Esophagus (tissue), 2 donors: ENCODE measurements around the gene SOX18. TPM values are rescaled to one million over a fixed set of nuclear protein-coding genes. Genes with fewer than 3 reads are reported as not detected.

Experiments used
- H3K27ac ChIP-seq, 2 donors: one replicate each; pipeline ENCODE4 v1.5.1; 2013; ENCODE audit warnings: low read depth in 2 of 2, mild to moderate bottlenecking in 2 of 2, inconsistent platforms in 1 of 2, low read length in 1 of 2, moderate library complexity in 1 of 2
- H3K27me3 ChIP-seq, 2 donors: one replicate each; pipeline ENCODE4 v1.6.1; 2013; ENCODE audit warnings: low read length in 2 of 2, control low read depth in 1 of 2, mild to moderate bottlenecking in 1 of 2; ENCODE audit not compliant: insufficient read depth in 2 of 2, control insufficient read depth in 1 of 2
- H3K36me3 ChIP-seq, 2 donors: one replicate each; pipeline ENCODE4 v1.6.1; 2013; ENCODE audit warnings: low read length in 1 of 2; ENCODE audit not compliant: control insufficient read depth in 2 of 2, insufficient read depth in 2 of 2
- H3K4me1 ChIP-seq, 2 donors: one replicate each; pipeline ENCODE4 v1.6.1; 2013; ENCODE audit warnings: low read length in 1 of 2; ENCODE audit not compliant: control insufficient read depth in 2 of 2, insufficient read depth in 2 of 2
- H3K4me3 ChIP-seq, 2 donors: one replicate each; pipeline ENCODE4 v1.5.1; 2013; ENCODE audit warnings: low read length in 2 of 2, mild to moderate bottlenecking in 2 of 2, low read depth in 1 of 2, moderate library complexity in 1 of 2
- H3K9me3 ChIP-seq, 2 donors: one replicate each; pipeline ENCODE4 v1.6.1; 2013; ENCODE audit warnings: mild to moderate bottlenecking in 2 of 2, low read depth in 1 of 2, low read length in 1 of 2, moderate library complexity in 1 of 2; ENCODE audit not compliant: control insufficient read depth in 2 of 2, insufficient read depth in 1 of 2
- WGBS, 2 donors: extraction: QIAGEN DNeasy Blood & Tissue Kit; methylation state at CpG; one replicate each; pipeline ENCODE4 v1.1.7; 2013; 5-methylcytosine and 5-hydroxymethylcytosine counted together
- polyA plus RNA-seq, 2 donors: library from polyadenylated mRNA; stranded (reverse); fragments of 200-250 nt; gene quantifications; one replicate each; pipeline ENCODE4 v1.2.3, GENCODE V29; 2013
- donor health status: healthy with polysubstance abuse.
- donor health status: Bipolar disorder and iron deficiency.

SOX18 gene
- polyA plus RNA-seq, 2 donors: 3.1 to 7.5 TPM

DNA sequence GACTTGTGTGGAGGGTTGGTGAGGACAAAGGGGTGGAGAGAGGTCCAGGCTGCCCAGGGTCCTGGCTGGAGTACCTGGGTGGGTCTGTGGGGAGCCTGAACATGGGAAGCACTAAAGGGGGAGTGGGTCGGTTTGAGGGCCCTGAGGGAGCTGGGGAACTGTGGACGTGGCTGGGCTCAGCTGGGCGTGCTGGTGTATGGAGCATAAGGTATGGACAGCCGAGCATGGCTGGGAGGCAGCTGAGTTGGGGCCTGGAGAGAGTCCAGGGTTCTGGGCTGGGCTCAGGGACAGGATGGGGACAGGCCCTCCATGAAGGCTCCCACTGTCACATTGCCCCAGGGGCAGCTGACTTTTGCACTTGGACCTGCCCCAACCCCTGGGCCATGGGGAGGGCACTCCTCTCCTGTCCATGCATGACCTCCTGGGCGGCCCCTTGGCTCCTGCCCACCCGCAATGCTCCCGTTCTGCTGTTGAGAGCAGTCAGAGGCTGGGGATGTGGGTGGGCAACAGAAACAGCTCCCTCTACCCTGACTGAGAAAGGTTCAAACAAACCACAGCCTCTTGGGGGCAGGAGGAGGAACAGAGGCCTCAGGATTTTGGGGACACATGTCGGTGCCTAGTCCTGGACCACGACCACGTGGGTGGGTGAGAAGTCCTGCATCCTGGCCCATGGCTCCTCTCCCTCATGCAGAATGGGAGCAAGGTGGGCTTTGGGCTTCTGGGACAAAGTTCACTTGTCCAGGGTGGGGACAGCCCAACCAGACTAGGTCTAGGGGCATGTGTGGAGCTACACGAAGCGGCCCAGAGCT, 9.0 kb downstream of the SOX18 start:
- Histone ChIP-seq H3K27me3 (no peaks in the 10 kb centered on the region), H3K9me3 (no peaks in the 10 kb centered on the region), H3K4me1 (peaks cover 11 to 17% of the 10 kb centered on the region in 2 donors), H3K27ac (no peak overlapping the region), H3K36me3 (no peaks in the 10 kb centered on the region), H3K4me3 (no peak overlapping the region)
- WGBS, 2 donors: 63 to 70% methylated on average over 12 of the region's 12 CpGs

DNA sequence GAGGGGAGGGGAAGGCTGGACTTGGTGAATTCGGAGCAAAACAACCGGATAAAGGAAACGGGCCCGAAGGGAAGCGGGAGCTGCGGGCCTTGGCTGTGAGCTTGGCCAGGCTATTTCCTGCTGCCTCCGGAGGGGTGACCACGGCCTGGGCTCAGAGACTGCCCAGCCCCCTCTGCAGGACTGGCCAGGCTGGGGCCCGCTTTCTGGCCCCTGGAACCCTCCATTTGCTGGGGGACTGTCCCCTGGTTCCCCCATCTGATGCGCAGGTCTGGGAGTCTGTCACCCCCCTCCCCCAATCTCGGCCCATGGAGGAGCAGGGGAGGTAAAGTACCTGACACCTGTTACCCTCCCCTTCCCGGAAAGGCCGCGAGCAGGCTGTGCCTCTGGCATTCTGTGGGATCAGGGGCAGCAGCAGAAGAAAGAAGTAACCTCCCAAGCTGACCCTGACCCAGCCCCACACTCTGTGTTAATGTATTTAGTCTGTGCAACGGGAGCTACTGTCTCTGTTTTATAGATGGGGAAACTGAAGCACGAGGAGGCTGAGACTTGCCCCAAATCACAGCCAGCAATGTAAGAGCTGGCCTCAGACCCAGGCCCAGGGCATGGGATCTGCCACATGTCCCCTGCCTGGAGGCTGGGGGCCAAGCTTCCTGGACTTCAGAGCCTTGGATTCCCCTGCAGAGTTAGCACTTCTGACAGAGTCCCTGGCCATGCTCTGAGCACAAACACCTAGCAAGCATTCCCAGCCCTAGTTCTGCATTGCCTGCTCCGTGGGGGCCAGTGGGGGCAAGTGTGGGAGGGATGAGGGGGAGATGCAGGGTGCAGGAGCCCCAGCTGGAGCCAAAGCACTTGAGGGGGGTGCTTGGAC, 9.9 kb downstream of the SOX18 start:
- no peaks in the 10 kb centered on the region for H3K27me3 ChIP-seq
- no peak overlapping the region for H3K27ac ChIP-seq
- peak overlapping the region; percentile 48 to 59 for H3K4me3 ChIP-seq
- 14 to 17% methylated on average over 17 of the region's 17 CpGs for WGBS, 2 donors
- peaks cover 8 to 10% of the 10 kb centered on the region in 2 donors for H3K4me1 ChIP-seq
- H3K36me3 ChIP-seq: peaks cover 0 to 4% of the 10 kb centered on the region in 2 donors
- no peaks in the 10 kb centered on the region for H3K9me3 ChIP-seq

DNA sequence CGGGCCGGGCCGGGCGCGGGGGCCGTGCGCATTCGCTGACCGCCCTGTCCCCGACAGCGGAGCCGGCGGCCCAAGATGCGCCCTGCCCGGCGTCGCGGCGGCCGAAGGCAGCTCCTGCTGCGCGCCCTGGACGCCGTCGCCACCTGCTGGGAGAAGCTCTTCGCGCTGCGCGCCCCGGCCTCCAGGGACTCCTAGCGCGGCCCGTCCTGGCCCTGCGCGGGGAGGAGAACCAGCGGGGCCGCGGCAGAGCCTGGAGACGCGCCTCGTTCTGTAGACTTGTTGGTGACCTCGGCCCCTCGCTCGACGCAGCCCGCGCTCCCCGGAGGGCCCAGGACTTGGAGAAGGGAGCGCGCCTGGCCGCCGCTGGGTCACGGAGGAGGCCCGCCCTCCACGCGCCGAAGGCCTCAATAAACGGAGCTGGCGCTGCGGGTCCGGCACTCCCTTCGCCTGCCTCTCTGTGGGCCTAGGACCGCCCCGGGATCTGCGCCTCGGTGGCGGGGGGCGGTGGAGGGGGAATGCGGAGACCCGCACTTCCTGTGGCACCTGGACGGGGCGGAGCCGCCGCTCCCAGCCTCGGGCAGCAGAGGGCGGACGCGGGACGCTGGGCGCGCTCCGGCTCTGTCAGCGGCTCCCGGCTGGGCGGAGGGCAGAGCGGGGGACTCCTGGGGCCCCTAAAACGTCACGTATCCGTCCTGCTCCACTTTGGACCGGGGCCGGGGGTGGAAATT, 10.7 kb downstream of the SOX18 start:
- Histone ChIP-seq H3K4me1 (peaks cover 8 to 9% of the 10 kb centered on the region in 2 donors), H3K4me3 (peak overlapping the region; percentile 48 to 59), H3K27ac (peak overlapping the region; percentile 50 to 81), H3K27me3 (no peaks in the 10 kb centered on the region), H3K9me3 (no peaks in the 10 kb centered on the region), H3K36me3 (peaks cover 0 to 9% of the 10 kb centered on the region in 2 donors)
- 0 to 1% methylated on average over 83 to 91 of the region's 91 CpGs for WGBS, 2 donors

DNA sequence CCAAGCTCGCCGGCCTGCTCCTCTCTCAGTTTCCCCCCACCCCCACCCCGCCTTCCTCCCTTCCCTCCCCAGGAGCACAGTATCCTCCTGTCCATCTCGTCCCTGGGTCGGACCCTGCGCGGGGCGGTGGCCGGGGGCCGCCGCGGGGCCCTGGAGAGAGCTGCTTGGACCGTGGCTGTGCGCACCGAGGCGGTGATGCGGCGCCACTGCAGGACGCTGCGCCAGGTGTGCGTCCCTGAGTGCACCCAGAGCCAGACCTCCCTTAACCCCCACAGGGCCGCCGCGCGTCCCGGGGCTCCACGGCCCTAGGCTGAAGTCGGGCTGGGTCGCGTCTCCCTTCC, 11.2 kb downstream of the SOX18 start:
- H3K27me3 ChIP-seq: no peaks in the 10 kb centered on the region

DNA sequence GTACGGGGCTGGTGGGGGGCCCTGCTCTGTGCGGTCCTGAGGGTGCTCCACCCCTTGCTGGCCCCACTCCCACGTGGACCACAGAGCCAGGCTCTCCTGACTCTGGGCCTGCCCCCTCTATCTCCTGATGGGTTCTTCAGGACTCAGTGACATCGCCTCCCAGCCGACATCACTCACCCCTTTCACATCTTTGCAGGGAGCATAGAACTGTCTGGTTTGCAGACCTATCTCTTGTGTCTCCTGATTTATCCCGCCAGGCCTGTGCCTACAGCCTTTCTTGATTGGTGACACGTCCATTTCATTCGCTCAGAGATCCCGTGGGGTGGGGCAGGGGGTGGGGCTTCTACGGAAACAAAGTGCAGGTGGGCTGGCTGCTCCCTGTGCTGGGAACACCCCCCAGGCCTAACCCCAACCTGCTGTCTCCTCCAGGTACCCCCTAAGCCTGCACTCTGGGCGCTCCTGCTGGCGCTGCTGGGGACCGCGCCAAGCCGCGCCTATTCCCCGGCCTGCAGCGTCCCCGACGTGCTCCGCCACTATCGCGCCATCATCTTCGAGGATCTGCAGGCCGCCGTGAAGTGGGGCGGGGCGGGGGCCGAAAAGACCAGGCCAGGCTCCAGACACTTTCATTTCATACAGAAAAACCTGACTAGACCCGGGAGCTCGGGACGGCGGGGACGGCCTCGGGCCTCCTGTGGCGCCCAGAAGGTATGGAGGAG, 11.8 kb downstream of the SOX18 start:
- Histone ChIP-seq H3K27ac (no peak overlapping the region), H3K4me1 (peaks cover 8 to 9% of the 10 kb centered on the region in 2 donors), H3K9me3 (no peaks in the 10 kb centered on the region), H3K4me3 (peak overlapping the region in 1 of 2 donors; percentile 48), H3K36me3 (peaks cover 0 to 17% of the 10 kb centered on the region in 2 donors), H3K27me3 (no peaks in the 10 kb centered on the region)
- 8 to 10% methylated on average over 36 of the region's 36 CpGs for WGBS, 2 donors

More for the DNA sequence above, 11.2 kb downstream of the SOX18 start:
- Histone ChIP-seq H3K27ac (peak overlapping the region in 1 of 2 donors; percentile 11), H3K4me1 (peaks cover 8 to 9% of the 10 kb centered on the region in 2 donors), H3K9me3 (no peaks in the 10 kb centered on the region), H3K4me3 (peak overlapping the region; percentile 48 to 59), H3K36me3 (peaks cover 0 to 11% of the 10 kb centered on the region in 2 donors)
- 2 to 3% methylated on average over 29 to 30 of the region's 30 CpGs for WGBS, 2 donors

DNA sequence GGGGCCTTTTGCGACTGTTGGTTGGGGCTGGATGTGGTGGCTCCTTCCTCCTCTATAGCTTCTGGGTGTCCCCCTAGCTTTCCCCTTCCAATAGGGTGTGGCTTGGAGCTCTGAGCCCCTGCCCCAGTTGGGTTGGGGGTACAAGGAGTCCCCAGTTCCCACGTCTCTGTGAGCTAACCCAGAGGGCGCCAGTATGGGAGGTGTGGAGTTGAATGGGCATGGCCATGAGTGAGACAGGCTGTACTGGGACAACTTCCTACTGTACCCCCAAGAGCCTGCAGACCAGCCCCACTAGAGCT, 12.3 kb downstream of the SOX18 start:
- Histone ChIP-seq H3K27me3 (no peaks in the 10 kb centered on the region), H3K4me3 (no peak overlapping the region), H3K36me3 (peaks cover 0 to 20% of the 10 kb centered on the region in 2 donors), H3K4me1 (peaks cover 6 to 8% of the 10 kb centered on the region in 2 donors), H3K27ac (no peak overlapping the region), H3K9me3 (no peaks in the 10 kb centered on the region)
- WGBS, 2 donors: 68 to 72% methylated on average over 3 of the region's 3 CpGs

DNA sequence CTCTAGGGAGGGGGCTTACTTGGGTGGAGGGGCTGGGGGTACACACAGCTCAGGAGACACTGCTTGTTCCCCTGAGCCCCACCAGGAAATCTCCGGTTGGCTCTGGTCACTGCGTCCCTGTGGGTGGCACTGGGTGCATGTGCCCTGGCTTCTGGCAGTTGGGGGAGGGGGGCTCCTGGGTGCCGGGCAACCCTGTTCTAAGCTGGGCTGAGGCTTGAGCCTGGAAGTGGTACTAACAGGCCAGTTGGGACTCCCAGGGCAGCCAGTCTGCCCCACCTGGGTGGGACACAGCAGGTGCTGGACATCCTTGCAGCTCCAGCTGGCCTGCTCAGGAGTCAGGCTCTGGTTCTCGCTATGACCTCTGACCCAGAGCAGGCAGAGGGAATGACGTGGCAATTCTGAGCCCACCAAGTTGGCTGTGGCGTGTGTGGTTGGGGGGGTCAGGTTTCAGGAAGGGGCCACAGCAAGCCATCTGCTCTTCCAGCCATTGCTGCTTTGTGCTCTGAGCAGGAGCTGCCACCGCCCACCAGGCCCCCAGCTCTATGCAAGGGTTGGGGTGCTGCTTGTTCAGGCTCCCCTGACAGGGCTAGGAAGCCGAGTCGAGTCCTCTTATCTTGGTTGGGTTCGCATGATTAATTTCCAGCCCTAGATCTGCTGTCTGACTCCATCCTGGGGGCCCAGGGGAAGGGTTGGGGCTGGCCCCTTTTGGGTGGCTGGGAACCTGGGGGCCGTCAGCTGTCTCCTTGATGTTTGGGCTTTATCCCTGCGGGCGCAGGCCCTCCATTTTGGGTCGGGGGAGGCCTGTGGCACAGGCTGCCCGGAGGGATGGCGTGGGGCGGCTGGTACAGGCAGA, 12.9 kb downstream of the SOX18 start:
- no peak overlapping the region for H3K4me3 ChIP-seq
- H3K9me3 ChIP-seq: no peaks in the 10 kb centered on the region
- no peaks in the 10 kb centered on the region for H3K27me3 ChIP-seq
- peaks cover 3 to 4% of the 10 kb centered on the region in 2 donors for H3K4me1 ChIP-seq
- 61 to 68% methylated on average over 17 of the region's 17 CpGs for WGBS, 2 donors
- no peak overlapping the region for H3K27ac ChIP-seq
- H3K36me3 ChIP-seq: peaks cover 0 to 26% of the 10 kb centered on the region in 2 donors

DNA sequence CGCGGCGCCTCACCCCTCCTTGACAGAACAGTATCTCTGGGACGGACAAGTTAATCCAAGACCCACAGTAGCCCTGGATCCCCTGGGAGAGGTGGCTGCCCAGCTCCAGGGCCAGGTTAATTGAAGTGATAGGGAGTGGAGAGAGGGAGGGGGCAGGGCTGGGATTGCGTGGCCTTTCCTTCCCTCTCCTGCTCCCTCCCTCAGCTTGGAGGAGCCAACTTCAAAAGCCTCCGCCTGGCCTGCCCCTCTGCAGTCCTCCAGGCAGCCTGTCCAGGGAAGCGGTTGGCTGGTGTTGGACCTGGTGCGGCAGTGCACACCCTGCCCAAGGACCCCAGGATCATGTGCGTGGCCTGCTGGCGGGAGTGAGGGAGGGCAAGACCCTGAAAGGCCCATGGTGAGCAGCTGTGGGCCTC, 13.5 kb downstream of the SOX18 start, which contains the start of gene C20orf204:
TSS of gene C20orf204 (plus strand) at position 250 of the 413 bp plus-strand sequence. CDS start at position 392, 142 bp downstream.
- H3K27me3 ChIP-seq: no peaks in the 10 kb centered on the region
- peaks cover 3% of the 10 kb centered on the region in 2 donors for H3K4me1 ChIP-seq
- no peak within 1 kb of the TSS for H3K4me3 ChIP-seq
- 82 to 87% methylated on average over 10 of the region's 10 CpGs for WGBS, 2 donors
- H3K36me3 ChIP-seq: peaks cover 0 to 26% of the 10 kb centered on the region in 2 donors
- H3K9me3 ChIP-seq: no peaks in the 10 kb centered on the region
- peak within 1 kb of the TSS in 1 of 2 donors; percentile 36 for H3K27ac ChIP-seq
